Caco-2 (cell line): Measurements from ENCODE around the gene LYVE1. TPM values are rescaled to one million over a fixed set of nuclear protein-coding genes. Genes with fewer than 3 reads are reported as not detected.

ENCODE experiments used
- BruUV-seq: library from RNA; stranded (reverse); fragments of 400-500 nt; replicated peaks from 2 replicates; lab custom pipeline; 2021; lab: Mats Ljungman, UMichigan
- CTCF ChIA-PET: fragments of 300-600 bp; sonication (Branson Sonifier 250); formaldehyde crosslinking; loops from one replicate; lab custom pipeline; 2022; ENCODE audit warnings: antibody characterized with exemption; lab: Charles Lee
- POLR2A ChIA-PET: fragments of 300-600 bp; sonication (Branson Sonifier 250); formaldehyde crosslinking; loops from one replicate; lab custom pipeline; 2022; ENCODE audit warnings: antibody characterized with exemption; lab: Charles Lee
- DNase-seq, 2 experiments: peaks; one replicate each; pipeline versions ENCODE4 v3.0.0 to v3.0.0-alpha.2; 2020 to 2022
- H3K27me3 ChIP-seq: replicated peaks from 2 replicates; pipeline ENCODE4 v1.6.0; 2011; ENCODE audit warnings: low read length; ENCODE audit not compliant: control insufficient read depth, insufficient read depth
- H3K36me3 ChIP-seq: 2 replicates; pipeline ENCODE4 v1.5.1; 2011; ENCODE audit warnings: low read length; ENCODE audit not compliant: control insufficient read depth, insufficient read depth
- H3K4me1 ChIP-seq: fragments of 250-450 bp; sonication (Bioruptor Pico); 2 replicates; pipeline ENCODE4 v1.5.1; 2020; ENCODE audit warnings: mild to moderate bottlenecking
- H3K4me3 ChIP-seq: 2 replicates; pipeline ENCODE4 v1.5.1; 2011; ENCODE audit warnings: low read depth, mild to moderate bottlenecking, control low read depth, low read length
- H3K9me3 ChIP-seq: fragments of 250-450 bp; sonication (Bioruptor Pico); 2 replicates; pipeline ENCODE4 v1.5.1; 2020; ENCODE audit warnings: mild to moderate bottlenecking, moderate library complexity
- H3K27ac Mint-ChIP-seq: one replicate; pipeline ENCODE4 v1.8.0; 2022; ENCODE audit warnings: mixed read lengths; ENCODE audit not compliant: unreplicated experiment
- H3K27me3 Mint-ChIP-seq: one replicate; pipeline ENCODE4 v1.8.0; 2022; ENCODE audit warnings: mixed read lengths; ENCODE audit not compliant: insufficient read depth, unreplicated experiment
- H3K36me3 Mint-ChIP-seq: one replicate; pipeline ENCODE4 v1.8.0; 2022; ENCODE audit warnings: mild to moderate bottlenecking, mixed read lengths; ENCODE audit not compliant: insufficient read depth, unreplicated experiment
- H3K4me1 Mint-ChIP-seq: one replicate; pipeline ENCODE4 v1.8.0; 2022; ENCODE audit warnings: low read depth, mixed read lengths; ENCODE audit not compliant: unreplicated experiment
- H3K4me3 Mint-ChIP-seq: one replicate; pipeline ENCODE4 v1.8.0; 2022; ENCODE audit warnings: mild to moderate bottlenecking, moderate library complexity, mixed read lengths; ENCODE audit not compliant: unreplicated experiment
- H3K9me3 Mint-ChIP-seq: one replicate; pipeline ENCODE4 v1.8.0; 2022; ENCODE audit warnings: mixed read lengths; ENCODE audit not compliant: unreplicated experiment
- intact Hi-C: fragments of 100-400 bp; cut with micrococcal nuclease; formaldehyde crosslinking; loops from one replicate; pipeline ENCODE4 v1.10.0; 2022; ENCODE audit not compliant: unreplicated experiment
- total RNA-seq: library from RNA; stranded (reverse); gene quantifications from 2 replicates; pipeline ENCODE4 v1.2.3, GENCODE V29; 2022
- TF ChIP-seq, protein P1 (sequence below), 2 experiments: fragments of 200-600 bp in 1 of 2; IDR thresholded peaks; 1 replicate in 1 of 2; 2 replicates in 1 of 2; pipeline versions ENCODE4 v1.5.1 to v1.8.0; 2011 to 2022; ENCODE audit warnings: antibody characterized with exemption in 1 of 2, control low read depth in 1 of 2, inconsistent platforms in 1 of 2, low read depth in 1 of 2, low read length in 1 of 2, mild to moderate bottlenecking in 1 of 2, moderate library complexity in 1 of 2; ENCODE audit not compliant: insufficient read depth in 1 of 2, severe bottlenecking in 1 of 2, unreplicated experiment in 1 of 2

Gene LYVE1
- total RNA-seq, 1 experiment from 2014 or later = not detected

DNA sequence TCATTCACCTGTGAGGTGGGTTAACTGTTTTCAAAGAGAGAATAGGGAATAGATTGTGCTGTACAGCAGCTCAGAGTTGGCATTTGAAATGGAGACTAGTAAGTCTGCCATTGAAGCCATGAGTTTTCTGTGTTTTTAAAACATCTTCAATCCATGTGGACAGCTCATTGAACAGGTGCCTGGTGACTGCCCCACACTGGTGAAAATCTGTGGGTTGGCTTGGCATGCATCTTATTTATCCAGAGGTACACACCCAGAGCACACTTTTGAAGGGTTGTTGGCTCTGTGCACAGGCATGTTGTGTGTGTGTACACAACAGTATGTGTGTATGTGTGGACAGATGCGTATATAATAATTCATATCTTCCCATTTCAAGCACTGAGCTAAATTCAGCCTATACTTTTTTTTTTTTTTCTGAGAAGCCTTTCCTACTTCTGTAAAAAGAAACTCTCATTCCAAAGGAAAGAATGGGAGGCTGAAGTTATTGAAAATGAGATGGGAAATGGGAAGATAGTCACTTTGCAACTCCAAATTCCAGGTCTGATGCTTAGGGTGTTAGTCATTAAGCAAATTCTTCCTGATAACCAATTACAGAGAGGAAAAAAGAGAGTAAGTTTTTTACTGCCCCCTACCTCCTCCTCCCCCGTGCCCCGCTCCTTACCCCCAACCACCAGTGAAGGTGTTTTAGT lies 7.0 kb upstream of the LYVE1 start:
- DNase-seq = no peak
- no peaks in the 10 kb centered on the region for H3K27me3 ChIP-seq
- Mint-ChIP-seq H3K27ac (no peak overlapping the region), H3K36me3 (no peaks in the 10 kb centered on the region), H3K4me1 (no peaks in the 10 kb centered on the region), H3K27me3 (no peaks in the 10 kb centered on the region), H3K4me3 (no peak overlapping the region), H3K9me3 (no peaks in the 10 kb centered on the region)
- intact Hi-C loops = no loop called here
- H3K4me1 ChIP-seq = no peaks in the 10 kb centered on the region
- H3K9me3 ChIP-seq = no peaks in the 10 kb centered on the region
- no TSS peak for BruUV-seq
- no peak overlapping the region for H3K4me3 ChIP-seq
- TF ChIP-seq, protein P1, sequence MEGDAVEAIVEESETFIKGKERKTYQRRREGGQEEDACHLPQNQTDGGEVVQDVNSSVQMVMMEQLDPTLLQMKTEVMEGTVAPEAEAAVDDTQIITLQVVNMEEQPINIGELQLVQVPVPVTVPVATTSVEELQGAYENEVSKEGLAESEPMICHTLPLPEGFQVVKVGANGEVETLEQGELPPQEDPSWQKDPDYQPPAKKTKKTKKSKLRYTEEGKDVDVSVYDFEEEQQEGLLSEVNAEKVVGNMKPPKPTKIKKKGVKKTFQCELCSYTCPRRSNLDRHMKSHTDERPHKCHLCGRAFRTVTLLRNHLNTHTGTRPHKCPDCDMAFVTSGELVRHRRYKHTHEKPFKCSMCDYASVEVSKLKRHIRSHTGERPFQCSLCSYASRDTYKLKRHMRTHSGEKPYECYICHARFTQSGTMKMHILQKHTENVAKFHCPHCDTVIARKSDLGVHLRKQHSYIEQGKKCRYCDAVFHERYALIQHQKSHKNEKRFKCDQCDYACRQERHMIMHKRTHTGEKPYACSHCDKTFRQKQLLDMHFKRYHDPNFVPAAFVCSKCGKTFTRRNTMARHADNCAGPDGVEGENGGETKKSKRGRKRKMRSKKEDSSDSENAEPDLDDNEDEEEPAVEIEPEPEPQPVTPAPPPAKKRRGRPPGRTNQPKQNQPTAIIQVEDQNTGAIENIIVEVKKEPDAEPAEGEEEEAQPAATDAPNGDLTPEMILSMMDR (IDR thresholded peaks at IDR 0.05; ENCODE audit: insufficient read depth in 1 of 2, low read depth in 1 of 2, low read length in 1 of 2, severe bottlenecking in 1 of 2, unreplicated experiment in 1 of 2) = no peak
- H3K36me3 ChIP-seq = no peaks in the 10 kb centered on the region
- CTCF ChIA-PET = no interaction called here
- POLR2A ChIA-PET = no interaction called here

DNA sequence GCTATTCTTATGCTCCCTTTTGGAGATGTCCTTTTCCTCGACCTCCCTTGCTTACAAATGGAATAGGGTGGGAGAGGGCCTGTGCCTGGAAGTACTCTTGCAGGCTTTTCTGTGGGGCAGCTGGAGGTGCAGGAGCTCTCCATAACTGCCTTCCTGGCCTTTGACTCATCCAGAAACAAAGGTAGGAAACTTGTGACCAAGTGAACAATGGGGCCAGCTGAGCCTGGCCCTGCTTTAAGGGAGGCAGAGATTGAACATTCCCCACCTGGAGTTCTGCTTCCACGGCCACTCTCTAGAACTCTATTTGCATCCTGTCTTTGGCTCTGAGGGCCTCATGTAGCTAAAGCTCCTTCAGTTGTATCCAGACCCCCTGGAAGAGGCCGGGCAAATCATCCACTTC lies 5.1 kb upstream of the LYVE1 start:
- TF ChIP-seq, protein P1 (IDR thresholded peaks at IDR 0.05; ENCODE audit: insufficient read depth in 1 of 2, low read depth in 1 of 2, low read length in 1 of 2, severe bottlenecking in 1 of 2, unreplicated experiment in 1 of 2) = no peak
- Histone ChIP-seq H3K4me1 (no peaks in the 10 kb centered on the region), H3K36me3 (no peaks in the 10 kb centered on the region), H3K9me3 (no peaks in the 10 kb centered on the region), H3K4me3 (no peak overlapping the region), H3K27me3 (no peaks in the 10 kb centered on the region)
- Mint-ChIP-seq H3K36me3 (no peaks in the 10 kb centered on the region), H3K9me3 (no peaks in the 10 kb centered on the region), H3K27me3 (no peaks in the 10 kb centered on the region), H3K4me1 (no peaks in the 10 kb centered on the region), H3K27ac (no peak overlapping the region), H3K4me3 (no peak overlapping the region)
- no peak for DNase-seq
- intact Hi-C loops = no loop called here
- CTCF ChIA-PET = no interaction called here
- POLR2A ChIA-PET = no interaction called here
- BruUV-seq = no TSS peak

GRCh38 chr11:10573028-10573427 lies 4.6 kb upstream of the LYVE1 start:
- H3K4me1 ChIP-seq = no peaks in the 10 kb centered on the region
- Mint-ChIP-seq H3K4me3 (no peak overlapping the region), H3K27ac (no peak overlapping the region), H3K27me3 (no peaks in the 10 kb centered on the region), H3K4me1 (no peaks in the 10 kb centered on the region), H3K36me3 (no peaks in the 10 kb centered on the region), H3K9me3 (no peaks in the 10 kb centered on the region)
- POLR2A ChIA-PET = no interaction called here
- H3K27me3 ChIP-seq = no peaks in the 10 kb centered on the region
- DNase-seq = no peak
- CTCF ChIA-PET = no interaction called here
- H3K4me3 ChIP-seq = no peak overlapping the region
- H3K9me3 ChIP-seq = no peaks in the 10 kb centered on the region
- BruUV-seq = no TSS peak
- TF ChIP-seq, protein P1 (IDR thresholded peaks at IDR 0.05; ENCODE audit: insufficient read depth in 1 of 2, low read depth in 1 of 2, low read length in 1 of 2, severe bottlenecking in 1 of 2, unreplicated experiment in 1 of 2) = no peak
- H3K36me3 ChIP-seq = no peaks in the 10 kb centered on the region
- intact Hi-C loops = no loop called here
